BJ (cell line): ENCODE data around the gene MGA. TPM values are rescaled to one million over a fixed set of nuclear protein-coding genes. Genes with fewer than 3 reads are reported as not detected.

ENCODE experiments used
- CTCF ChIA-PET: fragments of 350-600 bp; formaldehyde crosslinking; extraction: SDS; loops from one replicate; lab custom pipeline; 2021; ENCODE audit warnings: antibody characterized with exemption, inconsistent platforms; lab: Yijun Ruan, JAX
- POLR2A ChIA-PET: fragments of 300-600 bp; sonication (Branson Sonifier 250); formaldehyde crosslinking; extraction: SDS; loops from one replicate; lab custom pipeline; 2021; ENCODE audit warnings: antibody characterized with exemption; lab: Charles Lee
- DNase-seq: peaks from one replicate; pipeline ENCODE4 v3.0.0-alpha.2; 2011; ENCODE audit warnings: low read depth
- H3K27me3 ChIP-seq: 2 replicates; pipeline ENCODE4 v1.6.0; 2011; ENCODE audit warnings: low read length; ENCODE audit not compliant: control insufficient read depth, insufficient read depth
- H3K36me3 ChIP-seq: 2 replicates; pipeline ENCODE4 v1.5.1; 2011; ENCODE audit warnings: low read length; ENCODE audit not compliant: control insufficient read depth, insufficient read depth
- H3K4me3 ChIP-seq: 2 replicates; pipeline ENCODE4 v1.5.1; 2011; ENCODE audit warnings: low read depth, mild to moderate bottlenecking, control low read depth, low read length
- CTCF ChIP-seq: IDR thresholded peaks from 2 replicates; pipeline ENCODE4 v1.5.1; 2011; ENCODE audit warnings: low read depth, mild to moderate bottlenecking, control low read depth, inconsistent platforms, low read length, moderate library complexity; ENCODE audit not compliant: insufficient read depth
- polyA plus RNA-seq: library from polyadenylated mRNA; depleted of rRNA; stranded (reverse); fragments of >200 nt; gene quantifications from 2 replicates; pipeline ENCODE4 v1.2.3, GENCODE V29; 2011

The MGA gene
- polyA plus RNA-seq, 1 experiment: 4.7 TPM

GRCh38 chr15:41633609-41634008 lies 26.6 kb upstream of the MGA start:
- POLR2A ChIA-PET: no interaction called here
- TF ChIP-seq CTCF: no peak
- H3K36me3 ChIP-seq: no peaks in the 10 kb centered on the region

GRCh38 chr15:41634072-41634626 lies 26.1 kb upstream of the MGA start:
- DNase-seq: no peak
- H3K4me3 ChIP-seq: no peak overlapping the region
- ChIA-PET CTCF (interaction anchor here (2.1 kb wide), 1 partner anchor 10 kb away, joined by 4 read pairs; no protein-coding TSS in a partner anchor), POLR2A (no interaction called here)
- no peaks in the 10 kb centered on the region for H3K36me3 ChIP-seq
- H3K27me3 ChIP-seq: no peaks in the 10 kb centered on the region
- no peak for TF ChIP-seq CTCF

More at GRCh38 chr15:41633609-41634008, 26.6 kb upstream of the MGA start:
- Histone ChIP-seq H3K27me3 (no peaks in the 10 kb centered on the region), H3K4me3 (no peak overlapping the region)
- no peak for DNase-seq
- CTCF ChIA-PET: interaction anchor here (0.6 to 2.1 kb wide), 2 partner anchors 9 to 189 kb away, joined by 3 to 4 read pairs; no protein-coding TSS in a partner anchor

- no peaks in the 10 kb centered on the region for H3K27me3 ChIP-seq
- TF ChIP-seq CTCF: no peak
- ChIA-PET CTCF (no interaction called here), POLR2A (no interaction called here)
- DNase-seq: no peak
- H3K36me3 ChIP-seq: no peaks in the 10 kb centered on the region
- no peak overlapping the region for H3K4me3 ChIP-seq
Measured at GRCh38 chr15:41637086-41637485, 23.1 kb upstream of the MGA start.

- Histone ChIP-seq H3K4me3 (no peak overlapping the region), H3K27me3 (no peaks in the 10 kb centered on the region), H3K36me3 (no peaks in the 10 kb centered on the region)
- DNase-seq: no peak
- POLR2A ChIA-PET: no interaction called here
- CTCF ChIA-PET: no interaction called here
- TF ChIP-seq CTCF: no peak
Measured at GRCh38 chr15:41640985-41641384, 19.2 kb upstream of the MGA start.

GRCh38 chr15:41647262-41647661 lies 12.9 kb upstream of the MGA start:
- no peak for TF ChIP-seq CTCF
- POLR2A ChIA-PET: interaction anchor here (0.6 kb wide), 1 partner anchor 694 kb away, joined by 3 read pairs; the partner anchor contains the start of gene CHAC1
- DNase-seq: no peak
- H3K4me3 ChIP-seq: no peak overlapping the region
- H3K36me3 ChIP-seq: no peaks in the 10 kb centered on the region
- CTCF ChIA-PET: interaction anchor here (1.2 to 1.5 kb wide), 2 partner anchors 13 to 43 kb away, joined by 4 read pairs; partner anchors contain the start of gene MGA
- no peaks in the 10 kb centered on the region for H3K27me3 ChIP-seq
